HepG2 (cell line): ENCODE results near the gene PTPRU. TPM values are rescaled to one million over a fixed set of nuclear protein-coding genes. Genes with fewer than 3 reads are reported as not detected.

ENCODE experiments used
- ATF7 ChIP-seq, 2 experiments: fragments of 450-650 bp in 1 of 2; sonication (generic) in 1 of 2; formaldehyde crosslinking in 1 of 2; IDR thresholded peaks; 2 replicates each; pipeline versions ENCODE4 v1.4.0 to v1.6.1; 2016 to 2020; ENCODE audit warnings: antibody characterized with exemption in 1 of 2, mild to moderate bottlenecking in 1 of 2, missing genetic modification reagents in 1 of 2
- EEA1 ChIP-seq: sonication (generic); formaldehyde crosslinking; IDR thresholded peaks from 2 replicates; pipeline ENCODE4 v1.5.1; 2020; ENCODE audit warnings: mild to moderate bottlenecking, missing genetic modification reagents, borderline replicate concordance
- ESRRA ChIP-seq: sonication (generic); formaldehyde crosslinking; IDR thresholded peaks from 2 replicates; pipeline ENCODE4 v1.5.1; 2020; ENCODE audit warnings: mild to moderate bottlenecking, low read depth, missing genetic modification reagents
- FOXC1 ChIP-seq: sonication (generic); formaldehyde crosslinking; IDR thresholded peaks from 2 replicates; pipeline ENCODE4 v1.8.0; 2022; ENCODE audit warnings: mild to moderate bottlenecking, missing genetic modification reagents, borderline replicate concordance
- GZF1 ChIP-seq: sonication (generic); formaldehyde crosslinking; IDR thresholded peaks from 2 replicates; pipeline ENCODE4 v1.5.1; 2020; ENCODE audit warnings: mild to moderate bottlenecking, missing genetic modification reagents
- HOMEZ ChIP-seq: IDR thresholded peaks from 2 replicates; pipeline ENCODE4 v1.6.1; 2016; ENCODE audit warnings: low read depth
- MTA3 ChIP-seq: sonication (generic); formaldehyde crosslinking; IDR thresholded peaks from 2 replicates; pipeline ENCODE4 v1.4.0; 2020; ENCODE audit warnings: missing genetic modification reagents
- NFE2L2 ChIP-seq: fragments of 150-350 bp; IDR thresholded peaks from 2 replicates; pipeline ENCODE4 v1.6.1; 2014; ENCODE audit warnings: low read length
- NKX3-1 ChIP-seq: sonication (generic); formaldehyde crosslinking; IDR thresholded peaks from 2 replicates; pipeline ENCODE4 v1.5.0; 2020; ENCODE audit warnings: missing genetic modification reagents
- NR2C2 ChIP-seq: sonication (generic); formaldehyde crosslinking; IDR thresholded peaks from 2 replicates; pipeline ENCODE4 v1.4.0; 2020; ENCODE audit warnings: missing genetic modification reagents, mild to moderate bottlenecking, moderate library complexity, borderline replicate concordance
- NR2F2 ChIP-seq: IDR thresholded peaks from 2 replicates; pipeline ENCODE4 v1.6.1; 2012; ENCODE audit warnings: low read depth, inconsistent platforms, borderline replicate concordance
- PAXIP1 ChIP-seq: sonication (generic); formaldehyde crosslinking; conservative IDR thresholded peaks from 2 replicates; pipeline ENCODE4 v1.4.0; 2020; ENCODE audit warnings: mild to moderate bottlenecking, missing genetic modification reagents, moderate library complexity
- PBX2 ChIP-seq: IDR thresholded peaks from 2 replicates; pipeline ENCODE4 v1.6.1; 2016; ENCODE audit warnings: control low read depth
- PITX1 ChIP-seq: sonication (generic); formaldehyde crosslinking; IDR thresholded peaks from 2 replicates; pipeline ENCODE4 v1.5.1; 2020; ENCODE audit warnings: mild to moderate bottlenecking, missing genetic modification reagents
- RXRB ChIP-seq: IDR thresholded peaks from 2 replicates; pipeline ENCODE4 v1.6.1; 2016; ENCODE audit warnings: borderline replicate concordance, missing genetic modification reagents, missing compliant biosample characterization
- SKIL ChIP-seq: sonication (generic); formaldehyde crosslinking; IDR thresholded peaks from 2 replicates; pipeline ENCODE4 v1.8.0; 2022; ENCODE audit warnings: missing genetic modification reagents, mild to moderate bottlenecking, moderate library complexity, borderline replicate concordance
- SPEN ChIP-seq: sonication (generic); formaldehyde crosslinking; IDR thresholded peaks from 2 replicates; pipeline ENCODE4 v1.5.1; 2020; ENCODE audit warnings: low read depth, mild to moderate bottlenecking, missing genetic modification reagents
- ZNF503 ChIP-seq: sonication (generic); formaldehyde crosslinking; IDR thresholded peaks from 2 replicates; pipeline ENCODE4 v1.4.0; 2020; ENCODE audit warnings: missing genetic modification reagents
- ZNF792 ChIP-seq: IDR thresholded peaks from 2 replicates; pipeline ENCODE4 v1.6.1; 2016
- polyA plus RNA-seq, 8 experiments: library from polyadenylated mRNA; depleted of rRNA in 3 of 8; stranded (reverse) in 7 of 8; unstranded in 1 of 8; fragments of >200 nt; fragmentation: Illumina TruSeq in 4 of 8; extraction: Trizol in 4 of 8; gene quantifications; 2 replicates each; pipeline versions ENCODE4 v1.2.1 to v1.2.3, GENCODE V29; 2011 to 2016; ENCODE audit warnings: low read depth in 4 of 8, missing spikeins in 1 of 8, mixed read lengths in 1 of 8; ENCODE audit not compliant: insufficient read depth in 1 of 8
- total RNA-seq, 5 experiments: library from RNA; depleted of rRNA; stranded (reverse); fragments of >200 nt; fragmentation: Illumina TruSeq; extraction: Trizol; gene quantifications; 2 replicates each; pipeline ENCODE4 v1.2.3, GENCODE V29; 2016; ENCODE audit warnings: low read depth in 1 of 5

The PTPRU gene
- total and polyA plus RNA-seq, 2 of the 13 experiments (the other 11 are each of a cell fraction or from before 2014, with no cell fraction given): 21.6 to 22.3 TPM

DNA sequence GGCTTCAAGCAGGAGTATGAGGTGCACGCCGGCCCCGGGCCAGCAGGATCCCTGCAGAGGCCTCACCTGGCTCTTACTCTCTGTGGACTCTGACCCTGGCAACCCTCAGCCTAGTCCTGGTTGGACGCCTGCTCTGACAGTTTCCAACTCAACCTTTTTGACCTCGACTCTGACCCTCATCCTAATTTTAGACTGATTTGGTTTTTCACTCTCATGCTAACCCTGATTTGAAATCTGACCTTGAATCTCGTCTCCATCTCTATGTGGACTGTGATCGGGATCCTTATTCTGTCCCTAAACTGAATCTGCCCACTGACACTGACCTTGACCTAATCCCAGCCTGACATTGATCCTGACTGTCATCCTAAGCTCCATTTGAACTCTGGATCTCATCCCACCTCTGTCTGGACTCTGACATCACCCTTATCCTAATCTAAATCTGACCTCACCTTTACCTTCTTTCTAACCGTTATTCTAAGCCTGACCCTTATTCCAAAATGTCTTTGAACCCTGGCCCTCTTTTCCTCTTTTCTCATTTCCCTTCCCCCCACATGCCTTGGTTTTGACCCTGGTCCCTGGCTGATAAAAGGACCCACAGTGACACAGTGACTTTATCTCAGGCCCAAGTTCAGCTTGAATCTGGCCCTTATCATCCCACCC is 67.8 kb downstream of the PTPRU start (continued):
- TF ChIP-seq PAXIP1: peak; percentile 30; the same call in 1 of the 2 replicates
- no peak for TF ChIP-seq NKX3-1 (CRISPR knock-in tag)
- TF ChIP-seq RXRB (CRISPR knock-in tag): peak; percentile 50; the same call in 1 of the 2 replicates
- no peak for TF ChIP-seq ZNF792 (CRISPR knock-in tag)
- TF ChIP-seq NFE2L2: no peak
- peak; percentile 38; the same call in 1 of the 2 replicates for TF ChIP-seq PITX1
- TF ChIP-seq SKIL (CRISPR knock-in tag): peak; percentile 50; the same call in 1 of the 2 replicates
- 0 out of 2 replicates have a peak, but pooled peaks have one; percentile 11 for TF ChIP-seq FOXC1 (CRISPR knock-in tag)
- no peak for TF ChIP-seq SPEN (CRISPR knock-in tag)
- no peak for TF ChIP-seq MTA3 (CRISPR knock-in tag)
- TF ChIP-seq HOMEZ (CRISPR knock-in tag): 0 out of 2 replicates have a peak, but pooled peaks have one; percentile 19
- no peak for TF ChIP-seq EEA1 (CRISPR knock-in tag)
- TF ChIP-seq NR2C2 (CRISPR knock-in tag): peak; percentile 43; the same call in 1 of the 2 replicates
- TF ChIP-seq GZF1 (CRISPR knock-in tag): no peak
- TF ChIP-seq ZNF503 (CRISPR knock-in tag): no peak
- TF ChIP-seq NR2F2: peak; percentile 68; the same call in 1 of the 2 replicates
- TF ChIP-seq ESRRA: peak; percentile 88; the same call in 1 of the 2 replicates
- TF ChIP-seq PBX2 (CRISPR knock-in tag): no peak
- peak; percentile 42; the same call in 1 of the 2 replicates for TF ChIP-seq ATF7 (IDR thresholded peaks at IDR 0.05)
- no peak for TF ChIP-seq ATF7 (CRISPR knock-in tag; IDR thresholded peaks at IDR 0.05)
